GM21576 (cell line): ENCODE data around the gene PEX11A.

ENCODE experiments used
- ATAC-seq: cut with Tn5 transposase; IDR thresholded peaks from one replicate; pipeline ENCODE4 v1.9.1; 2021; ENCODE audit warnings: mild to moderate bottlenecking, moderate library complexity; ENCODE audit not compliant: unreplicated experiment

PEX11A gene

GRCh38 chr15:89657686-89658200 is 32.8 kb downstream of the PEX11A start:
- ATAC-seq, result no peak

- no peak for ATAC-seq
These were observed 34.3 kb downstream of the PEX11A start for GRCh38 chr15:89656116-89656815.

GRCh38 chr15:89654847-89655805 is 35.4 kb downstream of the PEX11A start, which contains the start of gene KIF7:
KIF7 (minus strand) TSS chr15:89655467; CDS start chr15:89652930, 2,537 bp downstream.
- ATAC-seq, result no peak

GRCh38 chr15:89654301-89654761 is 36.2 kb downstream of the PEX11A start:
- ATAC-seq, result no peak

GRCh38 chr15:89653578-89653977 is 37.0 kb downstream of the PEX11A start:
- ATAC-seq, result no peak

GRCh38 chr15:89652666-89653065 is 37.9 kb downstream of the PEX11A start:
- no peak for ATAC-seq

- ATAC-seq, result no peak
These were observed 38.4 kb downstream of the PEX11A start for GRCh38 chr15:89652131-89652530.

GRCh38 chr15:89649716-89650115 is 40.8 kb downstream of the PEX11A start:
- ATAC-seq, result no peak

- ATAC-seq, result no peak
These were observed 41.4 kb downstream of the PEX11A start for GRCh38 chr15:89649013-89649625.

- no peak for ATAC-seq
These were observed 42.2 kb downstream of the PEX11A start for GRCh38 chr15:89648106-89649012.

GRCh38 chr15:89647191-89647851 is 43.2 kb downstream of the PEX11A start:
- ATAC-seq, result no peak

- ATAC-seq, result no peak
These were observed 44.0 kb downstream of the PEX11A start for GRCh38 chr15:89646416-89647141.

GRCh38 chr15:89645680-89646079 is 44.9 kb downstream of the PEX11A start:
- ATAC-seq, result no peak

- no peak for ATAC-seq
These were observed 48.4 kb downstream of the PEX11A start for GRCh38 chr15:89642106-89642505.

- ATAC-seq, result no peak
These were observed 49.5 kb downstream of the PEX11A start for GRCh38 chr15:89641053-89641452.

GRCh38 chr15:89640245-89640644 is 50.3 kb downstream of the PEX11A start:
- no peak for ATAC-seq

GRCh38 chr15:89633585-89633984 is 57.0 kb downstream of the PEX11A start:
- ATAC-seq, result no peak

- no peak for ATAC-seq
These were observed 57.8 kb downstream of the PEX11A start for GRCh38 chr15:89632563-89633430.
